AG04449 (cell line): ENCODE results near the gene CDC14B.

Source experiments
- CTCF ChIA-PET: fragments of 350-600 bp; formaldehyde crosslinking; extraction: SDS; loops from one replicate; lab custom pipeline; 2021; ENCODE audit warnings: antibody characterized with exemption; lab: Yijun Ruan, JAX
- POLR2A ChIA-PET: fragments of 400-600, 350-600 bp; formaldehyde crosslinking; extraction: SDS; loops from one replicate; lab custom pipeline; 2020; ENCODE audit warnings: antibody characterized with exemption, inconsistent platforms; lab: Yijun Ruan, JAX
- DNase-seq: peaks from one replicate; pipeline ENCODE4 v3.0.0-alpha.2; 2010; ENCODE audit warnings: low read depth, low spot score
- H3K4me3 ChIP-seq: 2 replicates; pipeline ENCODE4 v1.5.1; 2011; ENCODE audit warnings: low read depth, mild to moderate bottlenecking, control low read depth, low read length
- CTCF ChIP-seq: IDR thresholded peaks from one replicate; pipeline ENCODE4 v1.5.1; 2011; ENCODE audit warnings: mild to moderate bottlenecking, moderate library complexity, low read length, control low read depth, inconsistent platforms; ENCODE audit not compliant: insufficient read depth; ENCODE audit errors: missing control alignments

Gene CDC14B

GRCh38 chr9:96462541-96462940 lies 157.1 kb downstream of the CDC14B start:
- CTCF ChIA-PET, result interaction anchor here (0.6 to 1.2 kb wide), 2 partner anchors 14 to 1279 kb away, joined by 3 read pairs; no protein-coding TSS in a partner anchor
- POLR2A ChIA-PET, result interaction anchor here (1.0 kb wide), 1 partner anchor 13 kb away, joined by 3 read pairs; the partner anchor contains the start of gene HABP4
- no peak overlapping the region for H3K4me3 ChIP-seq
- TF ChIP-seq CTCF, result no peak
- DNase-seq, result no peak

DNA sequence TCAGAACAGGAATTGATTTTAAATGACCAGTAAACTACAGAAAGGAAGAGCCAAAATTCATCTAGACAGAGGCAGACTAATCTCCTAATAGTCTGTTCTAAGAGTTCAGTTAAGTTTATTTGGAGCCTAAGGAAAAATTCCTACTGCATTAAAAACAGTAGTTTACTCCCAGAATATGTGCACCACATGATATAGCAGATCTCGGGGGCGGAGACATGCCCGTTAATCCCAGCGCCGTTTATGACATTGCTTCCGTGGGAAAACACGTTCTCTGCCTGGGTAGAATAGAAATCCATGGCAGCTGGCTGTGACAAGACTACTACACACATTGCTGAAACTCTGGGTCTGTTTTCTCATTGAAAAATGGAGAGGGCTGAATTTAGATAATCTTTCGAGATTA lies 158.3 kb downstream of the CDC14B start:
- H3K4me3 ChIP-seq, result no peak overlapping the region
- DNase-seq, result no peak
- CTCF ChIA-PET, result interaction anchor here (0.8 to 1.7 kb wide), 2 partner anchors 11 to 12 kb away, joined by 4 read pairs; partner anchors contain the start of gene HABP4
- POLR2A ChIA-PET, result no interaction called here
- TF ChIP-seq CTCF, result no peak

GRCh38 chr9:96460882-96461281 lies 158.8 kb downstream of the CDC14B start:
- CTCF ChIA-PET, result interaction anchor here (1.7 kb wide), 1 partner anchor 11 kb away, joined by 4 read pairs; no protein-coding TSS in a partner anchor
- no peak for TF ChIP-seq CTCF
- no peak overlapping the region for H3K4me3 ChIP-seq
- peak; percentile 60 for DNase-seq
- POLR2A ChIA-PET, result no interaction called here

DNA sequence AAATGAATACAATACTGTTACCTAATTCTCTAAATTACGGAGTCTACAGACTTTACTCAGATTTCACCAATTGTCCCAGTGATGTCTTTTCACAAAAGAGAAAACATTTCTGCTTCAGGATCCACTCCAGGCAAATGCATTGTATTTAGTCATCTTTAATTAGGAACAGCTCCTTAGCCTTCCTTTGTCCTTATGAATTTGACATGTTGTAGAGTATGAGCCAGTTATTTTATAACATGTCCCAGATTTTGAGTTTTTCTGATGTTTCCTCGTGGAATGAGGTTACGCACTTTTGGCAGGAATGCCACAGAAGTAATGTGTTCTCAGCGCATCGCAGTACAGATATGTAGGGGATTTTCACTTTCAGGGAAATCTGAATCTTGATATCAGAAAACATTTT lies 159.2 kb downstream of the CDC14B start:
- H3K4me3 ChIP-seq, result 0 out of 2 replicates have a peak overlapping the region, but pooled peaks have one; percentile 7
- TF ChIP-seq CTCF, result no peak
- CTCF ChIA-PET, result interaction anchor here (1.7 to 2.1 kb wide), 2 partner anchors 10 to 12 kb away, joined by 4 to 9 read pairs; partner anchors contain the start of gene HABP4
- DNase-seq, result no peak
- POLR2A ChIA-PET, result no interaction called here

DNA sequence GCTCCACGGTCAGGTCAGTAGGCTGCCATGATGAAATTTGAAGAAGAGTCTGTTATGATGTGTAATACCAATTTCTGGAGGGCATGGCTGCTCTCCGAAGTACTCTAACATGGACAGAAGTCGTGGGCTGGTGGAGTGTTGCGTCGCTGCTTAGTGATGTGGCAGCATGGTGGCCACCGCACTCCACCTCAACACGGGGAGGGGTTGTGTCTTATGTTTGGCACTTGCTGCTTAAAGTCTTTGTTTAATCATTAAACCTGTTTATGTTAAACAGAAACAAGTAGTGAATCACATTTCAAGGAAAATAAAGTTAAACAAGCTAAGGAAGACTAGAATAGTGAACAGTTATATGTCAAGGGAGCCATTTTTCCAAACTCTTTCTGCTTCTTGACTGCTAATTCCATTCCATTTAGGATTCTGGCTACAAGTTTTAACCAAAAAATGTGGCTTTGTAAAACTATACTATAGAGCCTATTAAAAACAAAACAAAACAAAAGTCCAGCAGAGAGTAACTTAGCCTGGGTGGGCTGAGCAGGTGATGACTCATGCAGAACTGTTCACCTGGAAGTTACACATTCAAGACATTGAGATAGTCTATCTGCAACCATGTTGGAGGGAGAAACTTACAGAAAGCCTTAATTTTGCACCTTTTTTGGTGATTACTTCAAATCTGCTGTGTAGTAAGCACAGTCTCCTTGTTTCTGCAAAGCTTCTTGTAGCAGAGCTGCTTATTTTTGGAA lies 160.2 kb downstream of the CDC14B start:
- H3K4me3 ChIP-seq, result no peak overlapping the region
- no peak for TF ChIP-seq CTCF
- POLR2A ChIA-PET, result no interaction called here
- DNase-seq, result no peak
- CTCF ChIA-PET, result interaction anchor here (1.0 to 2.1 kb wide), 2 partner anchors 9 to 142 kb away, joined by 3 to 9 read pairs; partner anchors contain the start of gene HABP4

GRCh38 chr9:96458226-96458625 lies 161.4 kb downstream of the CDC14B start:
- no peak for TF ChIP-seq CTCF
- H3K4me3 ChIP-seq, result no peak overlapping the region
- CTCF ChIA-PET, result interaction anchor here (0.9 to 2.1 kb wide), 2 partner anchors 8 to 13 kb away, joined by 3 to 9 read pairs; partner anchors contain the start of gene HABP4
- POLR2A ChIA-PET, result no interaction called here
- DNase-seq, result no peak
